HEK293 (cell line): Measurements from ENCODE around the gene MRPL9.

Experiments used
- CTCF ChIP-seq: fragments of 450-650 bp; formaldehyde crosslinking; IDR thresholded peaks from 2 replicates; pipeline ENCODE4 v1.5.1; 2016; ENCODE audit warnings: missing biosample characterization, missing genetic modification characterization
- KLF1 ChIP-seq: fragments of 450-650 bp; formaldehyde crosslinking; IDR thresholded peaks from 2 replicates; pipeline ENCODE4 v1.5.1; 2016; ENCODE audit warnings: missing biosample characterization, missing genetic modification characterization
- SETDB1 ChIP-seq: IDR thresholded peaks from one replicate; pipeline ENCODE4 v1.6.1; 2017; ENCODE audit warnings: mild to moderate bottlenecking, low read length, moderate library complexity, mixed read lengths; ENCODE audit not compliant: insufficient read length
- ZSCAN30 ChIP-seq: fragments of 450-650 bp; IDR thresholded peaks from 2 replicates; pipeline ENCODE4 v1.5.1; 2018; ENCODE audit warnings: missing biosample characterization, mild to moderate bottlenecking, missing genetic modification characterization, moderate library complexity
- TF ChIP-seq, protein P1 (sequence below): fragments of 450-650 bp; IDR thresholded peaks from 2 replicates; pipeline ENCODE4 v1.5.1; 2018; ENCODE audit warnings: missing biosample characterization, missing genetic modification characterization

DNA sequence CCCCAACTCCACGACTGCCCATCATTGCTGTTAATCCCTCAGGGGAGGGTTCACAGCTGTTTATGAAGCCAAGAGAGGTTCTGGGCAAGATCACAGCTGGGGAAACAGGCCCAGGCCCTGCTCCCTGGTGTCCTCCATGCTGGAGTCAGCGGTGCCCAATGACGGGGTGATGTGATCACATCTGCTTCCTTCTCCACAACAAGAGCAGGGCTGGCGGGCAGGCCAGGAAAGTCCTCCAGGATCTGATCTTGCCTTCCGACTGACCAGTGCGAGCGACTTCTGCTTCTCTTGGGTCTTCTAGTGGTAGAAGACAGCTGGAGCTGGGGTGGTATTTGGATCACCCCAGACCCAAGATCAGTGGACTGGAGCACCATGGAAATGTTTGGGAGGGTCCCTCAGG, 42.9 kb upstream of the MRPL9 start:
- no peak for TF ChIP-seq CTCF (tag by site-specific recombination)
- TF ChIP-seq KLF1 (tag by site-specific recombination): no peak
- TF ChIP-seq, protein P1, sequence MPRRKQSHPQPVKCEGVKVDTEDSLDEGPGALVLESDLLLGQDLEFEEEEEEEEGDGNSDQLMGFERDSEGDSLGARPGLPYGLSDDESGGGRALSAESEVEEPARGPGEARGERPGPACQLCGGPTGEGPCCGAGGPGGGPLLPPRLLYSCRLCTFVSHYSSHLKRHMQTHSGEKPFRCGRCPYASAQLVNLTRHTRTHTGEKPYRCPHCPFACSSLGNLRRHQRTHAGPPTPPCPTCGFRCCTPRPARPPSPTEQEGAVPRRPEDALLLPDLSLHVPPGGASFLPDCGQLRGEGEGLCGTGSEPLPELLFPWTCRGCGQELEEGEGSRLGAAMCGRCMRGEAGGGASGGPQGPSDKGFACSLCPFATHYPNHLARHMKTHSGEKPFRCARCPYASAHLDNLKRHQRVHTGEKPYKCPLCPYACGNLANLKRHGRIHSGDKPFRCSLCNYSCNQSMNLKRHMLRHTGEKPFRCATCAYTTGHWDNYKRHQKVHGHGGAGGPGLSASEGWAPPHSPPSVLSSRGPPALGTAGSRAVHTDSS (tag by site-specific recombination): no peak
- TF ChIP-seq SETDB1: no peak
- TF ChIP-seq ZSCAN30 (tag by site-specific recombination): no peak
